Natural killer cell (primary cell): ENCODE results near the gene THPO. TPM values are rescaled to one million over a fixed set of nuclear protein-coding genes. Genes with fewer than 3 reads are reported as not detected.
A peak's percentile ranks its signal among the peaks of the same experiment; 100 is the strongest.

Source experiments
- ATAC-seq, 3 donors: fragments of 150-1000 bp in 2 of 3; fragments of 200-7000 bp in 1 of 3; cut with Tn5 transposase; 1 replicate in 1 of 3; 2 replicates in 2 of 3; pipeline ENCODE4 v1.10.0; 2021; ENCODE audit warnings: mild to moderate bottlenecking in 2 of 3, moderate library complexity in 2 of 3
- DNase-seq, 2 donors: peaks; one replicate each; pipeline versions ENCODE4 v3.0.0 to v3.0.0-alpha.2; 2013 to 2021; ENCODE audit warnings: mixed read lengths in 1 of 2
- H3K27ac ChIP-seq: one replicate; pipeline ENCODE4 v1.5.1; 2013; ENCODE audit warnings: mild to moderate bottlenecking, low read length
- H3K27me3 ChIP-seq: one replicate; pipeline ENCODE4 v1.6.1; 2013; ENCODE audit warnings: low read length; ENCODE audit not compliant: control insufficient read depth, insufficient read depth
- H3K36me3 ChIP-seq: one replicate; pipeline ENCODE4 v1.6.1; 2013; ENCODE audit warnings: low read length; ENCODE audit not compliant: control insufficient read depth, insufficient read depth
- H3K4me1 ChIP-seq: one replicate; pipeline ENCODE4 v1.6.1; 2013; ENCODE audit warnings: low read length; ENCODE audit not compliant: control insufficient read depth, insufficient read depth
- H3K4me3 ChIP-seq: one replicate; pipeline ENCODE4 v1.5.1; 2013; ENCODE audit warnings: low read length
- H3K9me3 ChIP-seq: one replicate; pipeline ENCODE4 v1.6.1; 2013; ENCODE audit warnings: low read length; ENCODE audit not compliant: control insufficient read depth, insufficient read depth
- H3K27ac Mint-ChIP-seq, 2 donors: one replicate each; pipeline ENCODE4 v1.8.0; 2022; ENCODE audit warnings: mild to moderate bottlenecking in 2 of 2, mixed read lengths in 2 of 2, moderate library complexity in 1 of 2
- H3K27me3 Mint-ChIP-seq, 2 donors: one replicate each; pipeline ENCODE4 v1.8.0; 2022; ENCODE audit warnings: low read depth in 2 of 2, mixed read lengths in 2 of 2
- H3K36me3 Mint-ChIP-seq: one replicate; pipeline ENCODE4 v1.8.0; 2022; ENCODE audit warnings: mixed read lengths
- H3K4me1 Mint-ChIP-seq, 2 donors: one replicate each; pipeline ENCODE4 v1.8.0; 2022; ENCODE audit warnings: mixed read lengths in 2 of 2
- H3K4me3 Mint-ChIP-seq: one replicate; pipeline ENCODE4 v1.8.0; 2022; ENCODE audit warnings: mild to moderate bottlenecking, moderate library complexity, mixed read lengths
- H3K9me3 Mint-ChIP-seq, 2 donors: one replicate each; pipeline ENCODE4 v1.8.0; 2022; ENCODE audit warnings: mixed read lengths in 2 of 2
- CTCF ChIP-seq: fragments of 200-600 bp; IDR thresholded peaks from one replicate; pipeline ENCODE4 v1.8.0; 2022; ENCODE audit warnings: antibody characterized with exemption
- WGBS: methylation state at CpG from one replicate; pipeline ENCODE4 v1.1.7; 2013; ENCODE audit warnings: missing lambda C conversion rate; ENCODE audit not compliant: insufficient coverage; 5-methylcytosine and 5-hydroxymethylcytosine counted together
- intact Hi-C: fragments of 100-400 bp; cut with micrococcal nuclease; formaldehyde crosslinking; loops from one replicate; pipeline ENCODE4 v1.14.2; 2022
- total RNA-seq, 4 donors: library from RNA; stranded (reverse); fragments of 120-200 nt in 1 of 4; gene quantifications; one replicate each; pipeline versions ENCODE4 v1.2.3 to v1.2.4, GENCODE V29; 2013 to 2022

Gene THPO
- total RNA-seq, 3 donors from 2014 or later (not counting 1 experiment from before 2014, with no cell fraction given) = not detected

- peak; percentile 70 for TF ChIP-seq CTCF
- H3K9me3 Mint-ChIP-seq = no peaks in the 10 kb centered on the region
- no peak overlapping the region for H3K27ac Mint-ChIP-seq
- Histone ChIP-seq H3K27me3 (no peaks in the 10 kb centered on the region), H3K27ac (no peak overlapping the region), H3K4me3 (no peak overlapping the region), H3K36me3 (no peaks in the 10 kb centered on the region), H3K9me3 (no peaks in the 10 kb centered on the region), H3K4me1 (peaks cover 3% of the 10 kb centered on the region)
- H3K36me3 Mint-ChIP-seq = no peaks in the 10 kb centered on the region
- WGBS = 27% methylated on average over 10 of the region's 14 CpGs
- no peaks in the 10 kb centered on the region for H3K4me1 Mint-ChIP-seq
- peak; percentile 30 to 84 for DNase-seq
- ATAC-seq = peak; percentile 72 to 97 (median 90)
- intact Hi-C loops = loop anchor here (10.0 kb wide), 1 partner anchor 127 kb away; no protein-coding TSS in a partner anchor
- H3K27me3 Mint-ChIP-seq = peaks cover under 1 to 8% of the 10 kb centered on the region in 2 donors
- H3K4me3 Mint-ChIP-seq = no peak overlapping the region
Observed at GRCh38 chr3:184417619-184418327, 39.8 kb upstream of the THPO start.

GRCh38 chr3:184415203-184415490 is 37.1 kb upstream of the THPO start:
- H3K9me3 Mint-ChIP-seq = no peaks in the 10 kb centered on the region
- ATAC-seq (no peak), DNase-seq (no peak)
- H3K27ac Mint-ChIP-seq = no peak overlapping the region
- intact Hi-C loops = loop anchor here (10.0 kb wide), 1 partner anchor 130 kb away; no protein-coding TSS in a partner anchor
- H3K9me3 ChIP-seq = no peaks in the 10 kb centered on the region
- WGBS = 96% methylated on average over 4 of the region's 4 CpGs
- H3K27me3 ChIP-seq = no peaks in the 10 kb centered on the region
- H3K4me3 Mint-ChIP-seq = no peak overlapping the region
- no peak overlapping the region for H3K4me3 ChIP-seq
- no peaks in the 10 kb centered on the region for H3K4me1 Mint-ChIP-seq
- no peaks in the 10 kb centered on the region for H3K36me3 Mint-ChIP-seq
- peaks cover 3% of the 10 kb centered on the region for H3K4me1 ChIP-seq
- H3K27ac ChIP-seq = no peak overlapping the region
- no peaks in the 10 kb centered on the region for H3K36me3 ChIP-seq
- TF ChIP-seq CTCF = no peak
- H3K27me3 Mint-ChIP-seq = peaks cover 5 to 7% of the 10 kb centered on the region in 2 donors

- ATAC-seq (no peak), DNase-seq (no peak)
- Histone ChIP-seq H3K27ac (no peak overlapping the region), H3K4me3 (no peak overlapping the region), H3K27me3 (no peaks in the 10 kb centered on the region), H3K36me3 (no peaks in the 10 kb centered on the region), H3K9me3 (no peaks in the 10 kb centered on the region), H3K4me1 (peaks cover 3% of the 10 kb centered on the region)
- TF ChIP-seq CTCF = no peak
- intact Hi-C loops = loop anchor here (10.0 kb wide), 1 partner anchor 130 kb away; no protein-coding TSS in a partner anchor
- no peaks in the 10 kb centered on the region for H3K4me1 Mint-ChIP-seq
- H3K36me3 Mint-ChIP-seq = no peaks in the 10 kb centered on the region
- no peak overlapping the region for H3K27ac Mint-ChIP-seq
- H3K4me3 Mint-ChIP-seq = no peak overlapping the region
- 90% methylated on average over 16 of the region's 16 CpGs for WGBS
- no peaks in the 10 kb centered on the region for H3K9me3 Mint-ChIP-seq
- H3K27me3 Mint-ChIP-seq = peaks cover 0 to 7% of the 10 kb centered on the region in 2 donors
Observed at GRCh38 chr3:184414418-184415202, 36.6 kb upstream of the THPO start.
